Stimulated activated CD4-positive, alpha-beta T cell treated with anti-CD3 and anti-CD28 coated beads, Interleukin-15, amount 100 ng/mL, for 48 hours (primary cell): ENCODE measurements around the gene INO80E.
"Not testable (repeated sequence)": the region's sequence is repeated elsewhere in the genome, so short reads cannot be mapped to it uniquely, and the experiment has no call there.

ENCODE experiments used
- DNase-seq, 2 donors: peaks; one replicate each; pipeline ENCODE4 v3.0.0-alpha.2; 2020; ENCODE audit warnings: low read depth in 2 of 2

INO80E gene

GRCh38 chr16:29995911-29996765 is at the start of gene INO80E:
Gene INO80E (plus strand): TSS chr16:29996241. CDS start chr16:29996311, 70 bp downstream.
- peak; percentile 99 for DNase-seq

- DNase-seq, result no peak
These were observed 48.1 kb upstream of the INO80E start for GRCh38 chr16:29947897-29948296.

- DNase-seq, result no peak
These were observed 45.1 kb upstream of the INO80E start for GRCh38 chr16:29950806-29951461.

GRCh38 chr16:29951625-29952365 is 44.2 kb upstream of the INO80E start:
- DNase-seq, result no peak

- no peak for DNase-seq
These were observed 37.3 kb upstream of the INO80E start for GRCh38 chr16:29958756-29959155.

GRCh38 chr16:29959293-29959692 is 36.7 kb upstream of the INO80E start:
- DNase-seq, result no peak

GRCh38 chr16:29959821-29960220 is 36.2 kb upstream of the INO80E start:
- not testable (repeated sequence) for DNase-seq

GRCh38 chr16:29961127-29961478 is 34.9 kb upstream of the INO80E start:
- DNase-seq, result no peak

- DNase-seq, result peak; percentile 76 to 91
These were observed 34.3 kb upstream of the INO80E start, which contains the start of gene TMEM219 for GRCh38 chr16:29961479-29962343. Gene TMEM219 (plus strand): TSS chr16:29962079. CDS start chr16:29963144, 1,065 bp downstream.

- no peak for DNase-seq
These were observed 33.6 kb upstream of the INO80E start for GRCh38 chr16:29962344-29962994.

GRCh38 chr16:29963021-29963743 is 32.9 kb upstream of the INO80E start:
- DNase-seq, result no peak

GRCh38 chr16:29968205-29968604 is 27.8 kb upstream of the INO80E start:
- DNase-seq, result no peak

- no peak for DNase-seq
These were observed 24.7 kb upstream of the INO80E start for GRCh38 chr16:29971304-29971703.

- DNase-seq, result no peak
These were observed 23.5 kb upstream of the INO80E start for GRCh38 chr16:29972500-29972899.

- no peak for DNase-seq
These were observed 23.1 kb upstream of the INO80E start for GRCh38 chr16:29972992-29973383.

GRCh38 chr16:29973384-29974246 is 22.4 kb upstream of the INO80E start, which contains the start of gene TAOK2:
Gene TAOK2 (plus strand): TSS chr16:29973868. CDS start chr16:29977773, 3,905 bp downstream.
- DNase-seq, result peak; percentile 97

- no peak for DNase-seq
These were observed 21.5 kb upstream of the INO80E start for GRCh38 chr16:29974291-29975133.

- DNase-seq, result no peak
These were observed 20.9 kb upstream of the INO80E start for GRCh38 chr16:29975134-29975538.
